BE2C (cell line): ENCODE measurements around the gene LYRM4.

ENCODE experiments used
- DNase-seq: peaks from one replicate; pipeline ENCODE4 v3.0.0-alpha.2; 2020
- H3K27me3 ChIP-seq: fragments of 250-450 bp; sonication (Bioruptor Pico); 2 replicates; pipeline ENCODE4 v1.5.1; 2020; ENCODE audit warnings: mild to moderate bottlenecking
- H3K36me3 ChIP-seq: fragments of 250-450 bp; sonication (Bioruptor Pico); 2 replicates; pipeline ENCODE4 v1.5.1; 2020; ENCODE audit warnings: mild to moderate bottlenecking
- H3K4me1 ChIP-seq: fragments of 250-450 bp; sonication (Bioruptor Pico); 2 replicates; pipeline ENCODE4 v1.5.1; 2020
- H3K4me3 ChIP-seq: 2 replicates; pipeline ENCODE4 v1.5.1; 2011; ENCODE audit warnings: low read depth, low read length
- H3K9me3 ChIP-seq: fragments of 250-450 bp; sonication (Bioruptor Pico); 2 replicates; pipeline ENCODE4 v1.5.1; 2020
- CTCF ChIP-seq: IDR thresholded peaks from 2 replicates; pipeline ENCODE4 v1.5.1; 2012; ENCODE audit warnings: mild to moderate bottlenecking, low read depth, low read length

The LYRM4 gene

GRCh38 chr6:5095236-5095635 is 165.5 kb downstream of the LYRM4 start:
- no peaks in the 10 kb centered on the region for H3K4me1 ChIP-seq
- no peak for DNase-seq
- no peak for TF ChIP-seq CTCF
- H3K9me3 ChIP-seq: no peaks in the 10 kb centered on the region
- no peak overlapping the region for H3K4me3 ChIP-seq
- no peaks in the 10 kb centered on the region for H3K36me3 ChIP-seq
- H3K27me3 ChIP-seq: no peaks in the 10 kb centered on the region

GRCh38 chr6:5094327-5094726 is 166.4 kb downstream of the LYRM4 start:
- H3K27me3 ChIP-seq: no peaks in the 10 kb centered on the region
- DNase-seq: no peak
- TF ChIP-seq CTCF: no peak
- no peaks in the 10 kb centered on the region for H3K36me3 ChIP-seq
- no peaks in the 10 kb centered on the region for H3K4me1 ChIP-seq
- H3K9me3 ChIP-seq: no peaks in the 10 kb centered on the region
- H3K4me3 ChIP-seq: no peak overlapping the region

GRCh38 chr6:5093231-5094015 is 167.3 kb downstream of the LYRM4 start:
- no peaks in the 10 kb centered on the region for H3K4me1 ChIP-seq
- no peak for DNase-seq
- no peak overlapping the region for H3K4me3 ChIP-seq
- no peak for TF ChIP-seq CTCF
- H3K36me3 ChIP-seq: no peaks in the 10 kb centered on the region
- H3K9me3 ChIP-seq: no peaks in the 10 kb centered on the region
- no peaks in the 10 kb centered on the region for H3K27me3 ChIP-seq

- Histone ChIP-seq H3K36me3 (no peaks in the 10 kb centered on the region), H3K27me3 (peaks cover 10% of the 10 kb centered on the region), H3K4me3 (no peak overlapping the region), H3K9me3 (no peaks in the 10 kb centered on the region), H3K4me1 (no peaks in the 10 kb centered on the region)
- TF ChIP-seq CTCF: no peak
- DNase-seq: no peak
Measured at GRCh38 chr6:5091210-5092069, 169.3 kb downstream of the LYRM4 start.

- no peak for DNase-seq
- H3K4me1 ChIP-seq: no peaks in the 10 kb centered on the region
- H3K4me3 ChIP-seq: no peak overlapping the region
- peaks cover 19% of the 10 kb centered on the region for H3K27me3 ChIP-seq
- H3K9me3 ChIP-seq: no peaks in the 10 kb centered on the region
- no peak for TF ChIP-seq CTCF
- no peaks in the 10 kb centered on the region for H3K36me3 ChIP-seq
Measured at GRCh38 chr6:5090603-5091002, 170.1 kb downstream of the LYRM4 start.
